Pancreas (tissue), 10 donors: ENCODE data around the gene TRIM36. TPM values are rescaled to one million over a fixed set of nuclear protein-coding genes. Genes with fewer than 3 reads are reported as not detected.

Source experiments
- ATAC-seq, 4 donors: fragments of 200-7000 bp; cut with Tn5 transposase; one replicate each; pipeline versions ENCODE4 v1.8.0 to v1.9.1; 2020; ENCODE audit warnings: mild to moderate bottlenecking in 4 of 4, moderate library complexity in 4 of 4
- DNase-seq, 6 donors: peaks; one replicate each; pipeline ENCODE4 v3.0.0-alpha.2; 2020
- FAIRE-seq: peaks from 2 replicates; lab custom pipeline; 2012; peaks lifted over from hg19 to GRCh38; lab: Jason Lieb, UNC
- H3K27ac ChIP-seq, 4 donors: fragments of 200-600 bp; sonication (generic); 1 replicate in 3 of 4; 2 replicates in 1 of 4; pipeline versions ENCODE4 v1.5.0 to v1.8.0; 2020
- H3K27me3 ChIP-seq, 4 donors: fragments of 200-600 bp; one replicate each; pipeline ENCODE4 v1.8.0; 2021
- H3K36me3 ChIP-seq, 3 donors: fragments of 200-600 bp; sonication (generic) in 1 of 3; one replicate each; pipeline versions ENCODE4 v1.5.0 to v1.8.0; 2020 to 2021
- H3K4me1 ChIP-seq, 3 donors: fragments of 200-600 bp; one replicate each; pipeline ENCODE4 v1.8.0; 2021
- H3K4me3 ChIP-seq, 4 donors: fragments of 200-600 bp; sonication (generic) in 2 of 4; one replicate each; pipeline versions ENCODE4 v1.5.0 to v1.8.0; 2020 to 2021
- H3K9me3 ChIP-seq, 4 donors: fragments of 200-600 bp; one replicate each; pipeline ENCODE4 v1.8.0; 2021
- CTCF ChIP-seq, 4 donors: fragments of 200-600 bp; sonication (generic) in 3 of 4; IDR thresholded peaks; one replicate each; pipeline versions ENCODE4 v1.5.0 to v1.8.0; 2021; ENCODE audit warnings: antibody characterized with exemption in 4 of 4
- WGBS, 2 donors: extraction: QIAGEN DNeasy Blood & Tissue Kit; methylation state at CpG; one replicate each; pipeline ENCODE4 v1.1.7; 2013; 5-methylcytosine and 5-hydroxymethylcytosine counted together
- intact Hi-C, 3 donors: fragments of 100-400 bp; cut with DNase I; formaldehyde crosslinking; loops; one replicate each; pipeline versions ENCODE4 v1.11.1 to v1.14.2; 2022
- polyA plus RNA-seq, 2 donors: library from polyadenylated mRNA; stranded (reverse); fragments of 200-250 nt; gene quantifications; one replicate each; pipeline ENCODE4 v1.2.3, GENCODE V29; 2013
- total RNA-seq, 6 donors: library from RNA; stranded (reverse); fragmentation: NEBNext Ultra II Directional in 4 of 6; extraction: Animal tissue kit (Norgen Biotek cat#: 25700) in 4 of 6; gene quantifications; one replicate each; pipeline versions ENCODE4 v1.2.1 to v1.2.4, GENCODE V29; 2021 to 2023
- donor health status: healthy with polysubstance abuse.
- donor health status: DM: no; HTN: no; CAD: no; lungs with moderate emphysema.
- donor health status: DM: no; HTN: no; CAD: no.
- donor health status: control.
- donor health status: control.
- donor health status: Bipolar disorder and iron deficiency.
- donor health status: DM: yes; HTN: yes; CAD: no.
- donor health status: DM: no; HTN: no; CAD: no.
- donor health status: DM: no; HTN: no; CAD: no.
- donor health status: DM: yes; HTN: yes; CAD: no.

TRIM36 gene
- total and polyA plus RNA-seq, 8 donors = 0.52 to 2.1 (median 0.99) TPM

GRCh38 chr5:115096034-115096769 lies 73.5 kb downstream of the TRIM36 start:
- intact Hi-C loops = loop anchor here in 1 of 3 donors (10.0 kb wide), 1 partner anchor 149 kb away; no protein-coding TSS in a partner anchor
- no peak for TF ChIP-seq CTCF (IDR thresholded peaks at IDR 0.05)
- H3K9me3 ChIP-seq = no peaks in the 10 kb centered on the region
- H3K27ac ChIP-seq = no peak overlapping the region
- ATAC-seq = no peak
- no peaks in the 10 kb centered on the region for H3K36me3 ChIP-seq
- FAIRE-seq = no peak
- DNase-seq = no peak
- H3K4me3 ChIP-seq = no peak overlapping the region
- H3K4me1 ChIP-seq = no peaks in the 10 kb centered on the region
- 67 to 71% methylated on average over 7 of the region's 7 CpGs for WGBS, 2 donors
- no peaks in the 10 kb centered on the region for H3K27me3 ChIP-seq

GRCh38 chr5:115087951-115088350 lies 81.8 kb downstream of the TRIM36 start:
- ATAC-seq (no peak), DNase-seq (no peak), FAIRE-seq (no peak)
- TF ChIP-seq CTCF (IDR thresholded peaks at IDR 0.05) = no peak
- Histone ChIP-seq H3K4me3 (no peak overlapping the region), H3K9me3 (no peaks in the 10 kb centered on the region), H3K4me1 (no peaks in the 10 kb centered on the region), H3K27me3 (no peaks in the 10 kb centered on the region), H3K27ac (no peak overlapping the region), H3K36me3 (no peaks in the 10 kb centered on the region)
- 57 to 66% methylated on average over 3 of the region's 3 CpGs for WGBS, 2 donors
- intact Hi-C loops = no loop called here

- no peak overlapping the region for H3K4me3 ChIP-seq
- DNase-seq (no peak), ATAC-seq (no peak), FAIRE-seq (no peak)
- no peak for TF ChIP-seq CTCF (IDR thresholded peaks at IDR 0.05)
- H3K36me3 ChIP-seq = no peaks in the 10 kb centered on the region
- H3K4me1 ChIP-seq = no peaks in the 10 kb centered on the region
- WGBS, 2 donors = 61 to 68% methylated on average over 1 of the region's 1 CpG
- intact Hi-C loops = no loop called here
- H3K9me3 ChIP-seq = no peaks in the 10 kb centered on the region
- no peaks in the 10 kb centered on the region for H3K27me3 ChIP-seq
- H3K27ac ChIP-seq = no peak overlapping the region
Measured at GRCh38 chr5:115086473-115086872, 83.2 kb downstream of the TRIM36 start.

- Histone ChIP-seq H3K9me3 (no peaks in the 10 kb centered on the region), H3K4me1 (no peaks in the 10 kb centered on the region), H3K4me3 (no peak overlapping the region), H3K36me3 (no peaks in the 10 kb centered on the region), H3K27me3 (no peaks in the 10 kb centered on the region), H3K27ac (no peak overlapping the region)
- FAIRE-seq (no peak), ATAC-seq (no peak), DNase-seq (no peak)
- no peak for TF ChIP-seq CTCF (IDR thresholded peaks at IDR 0.05)
- intact Hi-C loops = no loop called here
- WGBS, 2 donors = 80 to 86% methylated on average over 7 of the region's 7 CpGs
Measured at GRCh38 chr5:115084246-115084793, 85.4 kb downstream of the TRIM36 start.
